PC-9 (cell line): ENCODE data around the gene SULT1C3. TPM values are rescaled to one million over a fixed set of nuclear protein-coding genes. Genes with fewer than 3 reads are reported as not detected.

Source experiments
- BruUV-seq: library from RNA; stranded (reverse); fragments of 400-500 nt; replicated peaks from 2 replicates; lab custom pipeline; 2021; lab: Mats Ljungman, UMichigan
- CTCF ChIA-PET: fragments of 300-600 bp; sonication (Branson Sonifier 250); formaldehyde crosslinking; loops from one replicate; lab custom pipeline; 2022; ENCODE audit warnings: antibody characterized with exemption; lab: Charles Lee
- POLR2A ChIA-PET: fragments of 300-600 bp; sonication (Branson Sonifier 250); formaldehyde crosslinking; loops from one replicate; lab custom pipeline; 2022; ENCODE audit warnings: antibody characterized with exemption; ENCODE audit not compliant: unreplicated experiment; lab: Charles Lee
- DNase-seq, 2 experiments: peaks; one replicate each; pipeline versions ENCODE4 v3.0.0 to v3.0.0-alpha.2; 2015 to 2022; ENCODE audit warnings: mixed read lengths in 1 of 2
- H2AFZ ChIP-seq: fragments of 200-600 bp; sonication (generic); 2 replicates; pipeline ENCODE4 v1.8.1; 2017; ENCODE audit warnings: antibody characterized with exemption
- H3F3A ChIP-seq: fragments of 200-600 bp; sonication (generic); 2 replicates; pipeline ENCODE4 v1.8.1; 2017; ENCODE audit warnings: antibody characterized with exemption, mild to moderate bottlenecking, low read depth; ENCODE audit not compliant: insufficient read depth
- H3K27ac ChIP-seq: fragments of 200-600 bp; sonication (generic); 2 replicates; pipeline ENCODE4 v1.6.1; 2016; ENCODE audit warnings: mixed run types
- H3K27me3 ChIP-seq: fragments of 200-600 bp; sonication (generic); 2 replicates; pipeline ENCODE4 v1.6.1; 2016; ENCODE audit warnings: low read depth, mixed run types; ENCODE audit not compliant: insufficient read depth
- H3K36me3 ChIP-seq: fragments of 200-600 bp; sonication (generic); 2 replicates; pipeline ENCODE4 v1.6.1; 2016; ENCODE audit warnings: low read depth, mixed run types
- H3K4me1 ChIP-seq: fragments of 200-600 bp; sonication (generic); replicated peaks from 2 replicates; pipeline ENCODE4 v1.6.1; 2016; ENCODE audit warnings: mixed run types; ENCODE audit not compliant: insufficient read depth
- H3K4me2 ChIP-seq: fragments of 200-600 bp; sonication (generic); 2 replicates; pipeline ENCODE4 v1.6.1; 2017; ENCODE audit warnings: mixed run types
- H3K4me3 ChIP-seq: fragments of 200-600 bp; sonication (generic); 2 replicates; pipeline ENCODE4 v1.6.1; 2016; ENCODE audit warnings: mixed run types
- H3K79me2 ChIP-seq: fragments of 200-600 bp; sonication (generic); 2 replicates; pipeline ENCODE4 v1.6.1; 2017; ENCODE audit warnings: low read depth, mixed run types
- H3K9me2 ChIP-seq: fragments of 200-600 bp; sonication (generic); 2 replicates; pipeline ENCODE4 v1.8.1; 2017; ENCODE audit warnings: mild to moderate bottlenecking; ENCODE audit not compliant: insufficient read depth
- H3K9me3 ChIP-seq: fragments of 200-600 bp; sonication (generic); 2 replicates; pipeline ENCODE4 v1.8.1; 2016; ENCODE audit warnings: low read depth; ENCODE audit not compliant: insufficient read depth
- H4K20me1 ChIP-seq: fragments of 200-600 bp; sonication (generic); 2 replicates; pipeline ENCODE4 v1.8.1; 2017; ENCODE audit not compliant: insufficient read depth
- CTCF ChIP-seq: fragments of 200-600 bp; sonication (generic); conservative IDR thresholded peaks from 2 replicates; pipeline ENCODE4 v1.6.1; 2017; ENCODE audit warnings: mixed run types, antibody characterized with exemption, mild to moderate bottlenecking, moderate library complexity
- EZH2 ChIP-seq: fragments of 200-600 bp; sonication (generic); IDR thresholded peaks from 2 replicates; pipeline ENCODE4 v1.8.0; 2017; ENCODE audit warnings: antibody characterized with exemption, low read depth
- intact Hi-C: fragments of 100-400 bp; cut with micrococcal nuclease; formaldehyde crosslinking; loops from one replicate; pipeline ENCODE4 v1.10.0; 2022; ENCODE audit not compliant: unreplicated experiment
- total RNA-seq: library from RNA; stranded (reverse); gene quantifications from 2 replicates; pipeline ENCODE4 v1.2.3, GENCODE V29; 2021

Gene SULT1C3
- total RNA-seq, 1 experiment from 2014 or later = not detected

GRCh38 chr2:108222261-108222660 lies 17.5 kb upstream of the SULT1C3 start:
- H3K4me2 ChIP-seq = no peak overlapping the region
- H2AFZ ChIP-seq = no peak overlapping the region
- H3K79me2 ChIP-seq = no peaks in the 10 kb centered on the region
- H3K9me3 ChIP-seq = no peaks in the 10 kb centered on the region
- no peaks in the 10 kb centered on the region for H3F3A ChIP-seq
- no peaks in the 10 kb centered on the region for H3K27me3 ChIP-seq
- ChIA-PET POLR2A (no interaction called here), CTCF (no interaction called here)
- H3K4me3 ChIP-seq = no peak overlapping the region
- no peaks in the 10 kb centered on the region; the same call in 1 of the 2 replicates for H3K9me2 ChIP-seq
- no peaks in the 10 kb centered on the region for H3K36me3 ChIP-seq
- intact Hi-C loops = no loop called here
- BruUV-seq = no TSS peak
- TF ChIP-seq EZH2 (no peak), CTCF (no peak)
- no peaks in the 10 kb centered on the region for H3K4me1 ChIP-seq
- H3K27ac ChIP-seq = no peak overlapping the region
- no peaks in the 10 kb centered on the region for H4K20me1 ChIP-seq
- DNase-seq = no peak

- Histone ChIP-seq H3F3A (no peaks in the 10 kb centered on the region), H3K4me1 (no peaks in the 10 kb centered on the region), H4K20me1 (no peaks in the 10 kb centered on the region), H3K79me2 (no peaks in the 10 kb centered on the region), H3K36me3 (no peaks in the 10 kb centered on the region), H3K4me2 (no peak overlapping the region), H3K9me2 (no peaks in the 10 kb centered on the region; the same call in 1 of the 2 replicates), H3K27ac (no peak overlapping the region), H3K27me3 (no peaks in the 10 kb centered on the region), H3K4me3 (no peak overlapping the region), H2AFZ (no peak overlapping the region), H3K9me3 (no peaks in the 10 kb centered on the region)
- CTCF ChIA-PET = no interaction called here
- TF ChIP-seq CTCF (no peak), EZH2 (no peak)
- POLR2A ChIA-PET = interaction anchor here (0.7 kb wide), 1 partner anchor 463 kb away, joined by 4 read pairs; no protein-coding TSS in a partner anchor
- no peak for DNase-seq
- intact Hi-C loops = no loop called here
- no TSS peak for BruUV-seq
Measured at GRCh38 chr2:108223573-108223972, 16.2 kb upstream of the SULT1C3 start.

- H3K27ac ChIP-seq = no peak overlapping the region
- no peaks in the 10 kb centered on the region for H3K36me3 ChIP-seq
- ChIA-PET CTCF (no interaction called here), POLR2A (no interaction called here)
- no peaks in the 10 kb centered on the region for H3F3A ChIP-seq
- no peak overlapping the region for H2AFZ ChIP-seq
- no peak overlapping the region for H3K4me3 ChIP-seq
- no TSS peak for BruUV-seq
- no peak for DNase-seq
- no peak for TF ChIP-seq EZH2
- TF ChIP-seq CTCF = no peak
- no peaks in the 10 kb centered on the region; the same call in 1 of the 2 replicates for H3K9me2 ChIP-seq
- H3K27me3 ChIP-seq = no peaks in the 10 kb centered on the region
- H3K9me3 ChIP-seq = no peaks in the 10 kb centered on the region
- H3K79me2 ChIP-seq = no peaks in the 10 kb centered on the region
- H4K20me1 ChIP-seq = no peaks in the 10 kb centered on the region
- intact Hi-C loops = no loop called here
- H3K4me2 ChIP-seq = no peak overlapping the region
- H3K4me1 ChIP-seq = no peaks in the 10 kb centered on the region
Measured at GRCh38 chr2:108224022-108224421, 15.7 kb upstream of the SULT1C3 start.
